Small intestine (tissue), 7 donors: Measurements from ENCODE around the gene ADNP. TPM values are rescaled to one million over a fixed set of nuclear protein-coding genes. Genes with fewer than 3 reads are reported as not detected.

Experiments
- DNase-seq, 2 donors: peaks; one replicate each; pipeline versions ENCODE4 v3.0.0 to v3.0.0-alpha.2; 2013
- FAIRE-seq: peaks from 2 replicates; lab custom pipeline; 2012; peaks lifted over from hg19 to GRCh38; lab: Jason Lieb, UNC
- H3K27ac ChIP-seq, 3 donors: one replicate each; pipeline ENCODE4 v1.5.1; 2013; ENCODE audit warnings: low read length in 2 of 3, mild to moderate bottlenecking in 2 of 3, control low read depth in 1 of 3, inconsistent platforms in 1 of 3, low read depth in 1 of 3, moderate library complexity in 1 of 3
- H3K27me3 ChIP-seq, 3 donors: one replicate each; pipeline ENCODE4 v1.6.1; 2013; ENCODE audit warnings: low read length in 3 of 3, inconsistent platforms in 1 of 3; ENCODE audit not compliant: control insufficient read depth in 3 of 3, insufficient read depth in 3 of 3
- H3K36me3 ChIP-seq, 3 donors: one replicate each; pipeline ENCODE4 v1.6.1; 2013; ENCODE audit warnings: low read length in 3 of 3, inconsistent platforms in 1 of 3, low read depth in 1 of 3, mild to moderate bottlenecking in 1 of 3, moderate library complexity in 1 of 3; ENCODE audit not compliant: control insufficient read depth in 3 of 3, insufficient read depth in 2 of 3
- H3K4me1 ChIP-seq, 3 donors: one replicate each; pipeline ENCODE4 v1.6.1; 2013; ENCODE audit warnings: low read length in 2 of 3, inconsistent platforms in 1 of 3, low read depth in 1 of 3, mild to moderate bottlenecking in 1 of 3, moderate library complexity in 1 of 3; ENCODE audit not compliant: control insufficient read depth in 3 of 3, insufficient read depth in 2 of 3
- H3K4me3 ChIP-seq, 3 donors: one replicate each; pipeline ENCODE4 v1.5.1; 2013; ENCODE audit warnings: low read length in 3 of 3, control low read depth in 1 of 3, inconsistent platforms in 1 of 3, low read depth in 1 of 3, mild to moderate bottlenecking in 1 of 3, moderate library complexity in 1 of 3
- H3K9me3 ChIP-seq, 2 donors: one replicate each; pipeline ENCODE4 v1.6.1; 2013; ENCODE audit warnings: low read depth in 1 of 2, low read length in 1 of 2; ENCODE audit not compliant: control insufficient read depth in 2 of 2, insufficient read depth in 1 of 2
- WGBS, 3 donors: extraction: QIAGEN DNeasy Blood & Tissue Kit; methylation state at CpG; one replicate each; pipeline ENCODE4 v1.1.7; 2013; 5-methylcytosine and 5-hydroxymethylcytosine counted together
- polyA plus RNA-seq, 4 donors: library from polyadenylated mRNA; stranded (reverse) in 3 of 4; unstranded in 1 of 4; fragments of 200-250 nt in 3 of 4; fragments of 120-200 nt in 1 of 4; gene quantifications; one replicate each; pipeline versions ENCODE4 v1.2.1 to v1.2.3, GENCODE V29; 2013
- donor health status: healthy with polysubstance abuse.
- donor health status: control.
- donor health status: control.
- donor health status: Bipolar disorder and iron deficiency.
- donor health status: healthy.

Gene ADNP
- polyA plus RNA-seq, 4 donors = 24.9 to 65.8 (median 28.9) TPM

DNA sequence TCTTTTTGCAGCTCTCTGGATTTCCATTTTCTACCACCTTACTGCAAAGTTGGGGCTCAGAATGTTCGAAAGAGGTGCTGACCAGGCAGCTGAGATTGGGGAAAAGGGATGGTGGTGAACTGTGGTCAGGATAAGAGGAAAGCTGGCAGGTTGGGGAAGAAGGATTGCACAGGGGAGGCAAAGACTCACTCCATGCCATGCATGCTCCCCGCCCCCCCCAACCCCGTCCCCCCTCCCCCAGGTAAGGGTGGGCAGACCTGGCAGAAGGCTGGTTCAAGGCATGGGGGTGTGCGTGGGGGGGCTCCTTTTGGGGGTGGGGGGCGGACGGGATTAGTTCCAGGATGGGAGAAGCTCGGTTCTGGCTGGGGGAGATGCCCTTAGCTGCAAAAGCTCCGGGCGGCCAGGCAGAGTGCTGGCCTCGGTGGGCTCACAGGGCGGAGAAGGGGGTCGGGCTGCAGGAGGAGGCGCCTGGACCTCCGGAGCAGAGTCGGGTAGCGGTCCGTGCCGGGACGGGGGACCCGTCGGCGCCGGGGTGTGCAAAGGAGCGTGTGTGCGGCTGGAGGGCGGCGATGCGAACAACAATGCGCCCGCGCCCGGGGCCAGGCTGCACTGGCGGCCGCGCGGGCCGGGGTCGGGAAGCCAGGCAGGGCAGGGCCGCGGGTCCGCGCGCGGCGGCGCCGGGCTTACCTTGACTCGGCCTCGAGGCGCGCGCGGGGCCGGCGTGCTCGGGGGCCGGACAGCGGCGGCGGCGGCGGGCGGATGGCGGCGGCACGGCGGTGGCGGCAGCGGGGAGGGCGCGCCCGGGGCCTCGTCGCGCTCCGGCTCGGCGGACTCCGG lies 880 bp downstream of the ADNP start:
- 0 to 1% (median 0%) methylated on average over 37 to 79 of the region's 79 CpGs for WGBS, 3 donors
- Histone ChIP-seq H3K4me1 (peaks cover 4 to 17% (median 12%) of the 10 kb centered on the region in 3 donors), H3K36me3 (peaks cover 4 to 9% (median 5%) of the 10 kb centered on the region in 3 donors), H3K9me3 (no peaks in the 10 kb centered on the region), H3K4me3 (peak overlapping the region; percentile 86 to 100 (median 99)), H3K27me3 (no peaks in the 10 kb centered on the region), H3K27ac (peak overlapping the region; percentile 78 to 99 (median 95))
- FAIRE-seq (no peak), DNase-seq (peak; percentile 12 to 56)

DNA sequence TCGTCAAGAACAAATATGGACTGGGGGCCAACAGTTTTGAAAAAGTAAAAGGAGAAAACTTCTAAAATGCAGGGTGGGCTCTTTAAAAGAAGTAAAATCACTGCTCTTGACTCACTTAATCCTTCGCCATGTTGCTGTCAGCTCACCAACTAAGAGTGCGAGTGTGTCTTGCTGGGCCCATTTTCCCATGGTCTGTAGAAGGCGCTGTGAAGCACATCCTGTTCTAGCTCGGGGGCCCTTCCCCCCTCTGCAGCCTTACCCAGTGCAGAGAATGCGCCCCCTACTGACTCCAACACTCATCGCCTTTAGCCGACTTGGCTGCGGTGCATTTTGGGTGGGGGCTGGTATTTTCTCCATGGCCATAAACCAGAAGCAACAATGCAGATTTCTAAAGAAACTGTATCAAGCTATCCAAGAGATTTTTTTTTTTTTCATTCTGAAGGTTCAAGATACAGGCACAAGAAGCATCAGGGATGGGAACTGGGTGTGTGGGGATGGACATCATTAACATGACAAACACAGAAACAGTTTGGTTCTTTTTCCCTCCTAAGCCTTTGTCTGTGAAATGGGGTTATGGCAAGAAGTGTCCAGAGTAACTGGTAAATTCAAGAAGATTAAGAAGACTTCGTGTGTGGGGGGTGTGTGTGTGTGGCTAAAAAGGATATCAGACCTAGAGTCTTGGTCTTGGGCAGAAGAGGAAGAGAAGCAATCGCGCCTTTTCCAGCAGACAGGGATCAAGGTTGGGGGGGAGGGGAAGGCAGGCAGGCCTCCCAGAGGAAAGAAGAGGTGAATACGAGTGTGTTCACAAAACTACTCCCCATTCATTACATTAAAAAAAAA lies 1.7 kb downstream of the ADNP start:
- Histone ChIP-seq H3K27me3 (no peaks in the 10 kb centered on the region), H3K36me3 (peaks cover 3 to 9% (median 5%) of the 10 kb centered on the region in 3 donors), H3K4me1 (peaks cover 4 to 17% (median 12%) of the 10 kb centered on the region in 3 donors), H3K9me3 (no peaks in the 10 kb centered on the region), H3K4me3 (peak overlapping the region; percentile 86 to 100 (median 99)), H3K27ac (peak overlapping the region; percentile 39 to 78 (median 62))
- peak; percentile 94 to 98 for DNase-seq
- 7 to 9% (median 8%) methylated on average over 13 of the region's 13 CpGs for WGBS, 3 donors
- no peak for FAIRE-seq

DNA sequence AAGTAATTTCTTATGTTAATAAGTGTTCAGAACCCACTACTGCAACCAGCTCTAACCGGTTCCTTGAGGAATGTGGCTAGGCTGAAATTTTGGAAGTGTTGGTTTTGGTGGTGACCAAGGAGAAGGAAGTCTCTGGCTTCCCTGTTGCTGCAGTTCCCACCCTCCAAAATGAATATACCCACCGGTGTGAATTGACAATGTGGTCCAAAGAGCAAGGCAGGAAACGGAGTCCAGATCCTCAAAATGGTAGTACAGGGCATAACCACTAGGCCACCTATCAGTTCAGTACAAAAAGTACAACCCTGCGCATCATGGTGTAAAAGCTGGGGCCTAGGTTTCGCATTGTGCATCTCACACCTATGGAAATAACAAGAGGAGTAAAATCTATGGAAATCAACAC lies 2.8 kb downstream of the ADNP start:
- H3K27ac ChIP-seq = no peak overlapping the region
- no peak for FAIRE-seq
- no peaks in the 10 kb centered on the region for H3K9me3 ChIP-seq
- DNase-seq = no peak
- peaks cover 3 to 7% (median 7%) of the 10 kb centered on the region in 3 donors for H3K36me3 ChIP-seq
- WGBS, 3 donors = 58 to 59% (median 59%) methylated on average over 5 of the region's 5 CpGs
- H3K27me3 ChIP-seq = no peaks in the 10 kb centered on the region
- peak overlapping the region in 1 of 3 donors; percentile 86 for H3K4me3 ChIP-seq
- peaks cover 7 to 17% (median 12%) of the 10 kb centered on the region in 3 donors for H3K4me1 ChIP-seq

DNA sequence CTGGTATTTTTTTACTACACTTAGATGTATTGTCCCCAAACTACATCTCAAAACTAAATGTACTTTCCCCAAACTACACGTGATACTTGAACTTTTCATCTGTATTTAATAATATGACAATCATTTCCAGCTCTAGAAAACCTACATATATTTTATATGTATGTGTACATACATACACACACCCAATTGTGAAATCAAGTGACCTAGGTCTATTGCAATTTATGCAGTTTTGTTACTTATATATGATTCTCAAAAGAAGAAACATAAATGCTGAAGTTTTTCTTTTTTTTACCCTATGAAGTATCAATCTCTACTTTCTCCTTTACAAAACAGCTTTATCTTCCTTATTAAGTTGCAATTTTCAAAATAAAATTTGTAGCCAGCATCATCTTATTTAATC lies 4.7 kb downstream of the ADNP start:
- FAIRE-seq = no peak

DNA sequence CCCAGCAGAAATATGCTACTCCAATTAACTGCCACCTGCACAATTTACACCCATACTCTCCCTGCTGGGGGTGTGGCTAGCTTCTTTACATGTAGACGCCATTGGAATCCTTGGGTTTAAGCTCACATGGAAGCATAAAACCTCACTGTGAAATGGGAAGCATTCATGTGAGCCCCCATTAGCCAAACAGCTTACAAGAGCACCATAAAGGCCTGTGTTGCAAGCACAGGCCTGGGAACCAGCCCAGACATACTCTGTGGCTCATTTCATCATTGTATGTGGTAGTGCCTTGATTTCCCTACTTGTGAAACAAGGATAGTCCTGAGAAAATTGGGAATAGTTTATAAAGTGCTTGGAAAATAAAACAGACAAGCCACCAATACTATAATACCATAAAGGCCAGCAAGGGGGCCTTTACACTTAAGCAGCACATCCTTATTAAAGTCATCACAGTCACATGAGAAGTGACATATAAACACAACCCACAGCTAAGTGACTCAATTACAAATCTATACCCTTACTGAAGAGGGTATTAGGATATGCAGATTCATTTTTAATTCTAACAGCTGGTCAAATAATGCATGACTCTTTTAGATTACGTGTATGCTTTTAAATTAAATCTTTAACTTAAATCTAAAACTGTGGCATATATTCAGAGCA lies 6.8 kb downstream of the ADNP start:
- FAIRE-seq (no peak), DNase-seq (no peak)
- Histone ChIP-seq H3K27me3 (no peaks in the 10 kb centered on the region), H3K4me1 (peaks cover 7 to 19% (median 9%) of the 10 kb centered on the region in 3 donors), H3K27ac (no peak overlapping the region), H3K4me3 (no peak overlapping the region), H3K36me3 (peaks cover 3 to 26% (median 7%) of the 10 kb centered on the region in 3 donors), H3K9me3 (no peaks in the 10 kb centered on the region)
- 42 to 53% (median 44%) methylated on average over 2 of the region's 2 CpGs for WGBS, 3 donors

More for the DNA sequence above, 4.7 kb downstream of the ADNP start:
- peaks cover 7 to 17% (median 9%) of the 10 kb centered on the region in 3 donors for H3K4me1 ChIP-seq
- peaks cover 3 to 16% (median 7%) of the 10 kb centered on the region in 3 donors for H3K36me3 ChIP-seq
- H3K9me3 ChIP-seq = no peaks in the 10 kb centered on the region
- H3K27me3 ChIP-seq = no peaks in the 10 kb centered on the region
- H3K4me3 ChIP-seq = no peak overlapping the region
- 30 to 44% (median 37%) methylated on average over 1 of the region's 1 CpG for WGBS, 3 donors
- DNase-seq = no peak
- no peak overlapping the region for H3K27ac ChIP-seq

DNA sequence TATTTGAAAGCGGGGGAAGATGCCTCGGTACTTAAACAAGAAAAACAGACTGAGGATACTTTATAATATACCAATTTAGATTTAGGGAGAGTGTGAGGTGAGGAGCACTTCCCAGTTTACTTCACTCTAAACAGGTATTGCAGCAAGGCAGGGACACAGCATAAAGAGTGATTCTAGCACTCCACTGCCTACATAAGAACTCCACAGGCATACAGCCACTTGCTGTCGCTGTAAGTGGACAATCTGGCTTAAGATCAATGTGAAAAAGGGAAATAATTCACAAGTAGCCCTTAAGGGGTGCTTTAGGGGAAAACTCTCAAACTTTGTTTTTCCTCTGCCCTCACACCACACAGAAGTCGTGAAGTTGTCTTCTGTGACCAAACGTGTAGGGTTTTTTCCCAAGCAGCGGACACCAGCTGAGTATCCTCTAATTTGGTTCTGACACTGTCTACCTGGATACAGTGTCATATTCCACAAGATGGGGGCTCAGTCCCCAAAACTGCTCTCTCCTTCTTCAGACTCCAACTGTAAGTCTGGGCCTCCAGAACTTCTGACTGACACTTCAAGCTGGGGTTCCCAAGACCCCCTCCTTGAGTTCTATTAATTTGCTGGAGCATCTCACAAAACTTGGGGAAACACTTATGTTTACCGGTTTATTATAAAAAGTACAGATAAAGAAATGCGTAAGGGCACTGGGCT lies 9.3 kb downstream of the ADNP start:
- Histone ChIP-seq H3K4me1 (peaks cover 3 to 9% (median 5%) of the 10 kb centered on the region in 3 donors), H3K27ac (no peak overlapping the region), H3K9me3 (no peaks in the 10 kb centered on the region), H3K27me3 (no peaks in the 10 kb centered on the region), H3K36me3 (peaks cover 0 to 26% (median 2%) of the 10 kb centered on the region in 3 donors), H3K4me3 (no peak overlapping the region)
- WGBS, 3 donors = 67 to 77% (median 69%) methylated on average over 8 of the region's 8 CpGs
- DNase-seq (no peak), FAIRE-seq (no peak)

DNA sequence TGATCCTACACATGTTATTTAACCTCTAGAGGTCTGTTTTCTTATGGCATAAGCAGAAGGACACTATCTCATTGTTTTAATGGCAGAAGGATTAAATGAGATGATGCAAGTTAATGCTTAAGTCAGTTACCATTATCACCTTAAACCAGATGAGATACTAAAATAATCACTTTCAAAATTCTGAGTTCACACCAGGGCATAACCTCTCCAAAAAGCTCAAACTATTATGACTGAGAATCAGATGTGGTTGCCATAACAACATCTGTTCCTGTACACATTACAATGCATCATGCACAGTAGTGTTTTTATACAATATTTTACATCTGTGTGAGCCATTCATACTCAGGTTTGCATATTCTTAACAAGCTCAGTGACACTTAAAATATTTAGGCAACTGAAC lies 10.2 kb downstream of the ADNP start:
- no peak for DNase-seq
- H3K27ac ChIP-seq = no peak overlapping the region
- no peak for FAIRE-seq
- peaks cover 0 to 26% (median 2%) of the 10 kb centered on the region in 3 donors for H3K36me3 ChIP-seq
- no peaks in the 10 kb centered on the region for H3K27me3 ChIP-seq
- H3K4me1 ChIP-seq = peaks cover 3 to 15% (median 11%) of the 10 kb centered on the region in 3 donors
- no peaks in the 10 kb centered on the region for H3K9me3 ChIP-seq
- no peak overlapping the region for H3K4me3 ChIP-seq
